Measurements from ENCODE around the gene HYI.
"Not testable (repeated sequence)": the region's sequence is repeated elsewhere in the genome, so short reads cannot be mapped to it uniquely, and the experiment has no call there.

HYI gene

GRCh38 chr1:43464681-43465504, 11.2 kb upstream of the HYI start:
- DNase-seq (ENCODE audit: low read depth in 3 of 3), result no peak

DNA sequence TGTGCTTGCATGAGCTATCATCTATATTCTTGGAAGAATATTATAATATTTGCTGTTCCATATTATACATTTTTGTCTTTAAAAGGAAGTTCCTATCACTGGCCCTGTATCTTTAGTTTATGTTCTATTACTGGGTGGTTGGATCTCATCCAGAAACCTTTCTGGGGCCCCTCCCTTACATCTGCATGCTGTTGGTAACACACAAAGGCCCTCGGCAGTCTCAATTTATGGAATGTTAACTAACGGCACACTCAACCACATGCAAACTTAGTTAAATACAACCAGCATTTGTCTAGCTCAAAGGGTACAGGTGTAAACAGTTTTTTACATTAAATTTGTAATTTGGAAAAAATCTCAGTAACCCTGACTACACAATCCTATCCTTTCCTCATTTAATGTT, 9.7 kb upstream of the HYI start:
- no peak for DNase-seq (ENCODE audit: low read depth in 3 of 3)

GRCh38 chr1:43460988-43461693, 7.4 kb upstream of the HYI start:
- DNase-seq (ENCODE audit: low read depth in 3 of 3), result no peak

DNA sequence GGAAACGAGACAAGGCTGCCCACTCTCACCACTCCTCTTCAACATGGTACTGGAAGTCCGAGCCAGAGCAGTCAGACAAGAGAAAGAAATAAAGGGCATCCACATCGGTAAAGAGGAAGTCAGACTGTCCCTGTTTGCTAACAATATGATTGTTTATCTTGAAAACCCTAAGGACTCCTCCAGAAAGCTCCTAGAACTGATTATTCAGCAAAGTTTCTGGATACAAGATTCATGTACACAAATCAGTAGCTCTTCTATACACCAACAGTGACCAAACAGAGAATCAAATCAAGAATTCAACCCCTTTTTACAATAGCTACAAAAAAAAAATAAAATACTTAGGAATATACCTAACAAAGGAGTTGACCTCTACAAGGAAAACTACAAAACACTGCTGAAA, 4.6 kb upstream of the HYI start:
- DNase-seq (ENCODE audit: low read depth in 3 of 3), result not testable (repeated sequence)

DNA sequence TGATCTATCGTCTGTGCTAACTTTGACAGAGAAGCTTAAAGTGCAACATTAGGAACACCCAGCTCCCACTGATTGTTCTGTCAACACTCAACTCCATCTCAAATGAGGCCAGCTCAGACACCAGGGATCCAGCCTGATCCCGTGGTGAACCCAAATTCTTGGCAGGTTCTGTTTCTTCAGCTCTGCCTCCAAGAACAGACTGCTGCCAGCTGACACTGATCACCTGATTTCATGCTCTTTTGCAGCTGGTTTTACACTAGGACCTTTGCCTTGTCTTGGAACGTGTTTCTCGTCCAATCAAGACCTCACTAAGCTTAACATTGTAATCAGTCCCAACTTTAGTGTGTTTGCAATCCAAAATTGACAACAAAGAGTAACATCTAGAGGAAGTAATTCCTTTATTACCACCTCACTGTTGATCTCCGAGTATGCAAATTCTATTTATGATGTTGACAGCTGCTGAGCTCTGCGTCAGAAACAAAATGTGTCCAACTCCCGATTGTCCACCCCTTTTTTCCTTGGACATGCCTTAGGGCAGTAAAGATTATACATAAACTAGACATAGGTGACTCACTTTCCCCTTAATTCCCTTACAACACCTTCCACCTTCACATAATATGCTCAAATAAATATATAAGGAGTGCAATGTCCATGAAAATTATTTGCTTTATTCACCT, 1.6 kb upstream of the HYI start:
- no peak for DNase-seq (ENCODE audit: low read depth in 3 of 3)

GRCh38 chr1:43454270-43455011, 710 bp upstream of the HYI start:
- DNase-seq (ENCODE audit: low read depth in 3 of 3), result peak in 1 of 3 experiments; percentile 26

- DNase-seq (ENCODE audit: low read depth in 3 of 3), result no peak
Measured at GRCh38 chr1:43452789-43453441, 816 bp downstream of the HYI start.

DNA sequence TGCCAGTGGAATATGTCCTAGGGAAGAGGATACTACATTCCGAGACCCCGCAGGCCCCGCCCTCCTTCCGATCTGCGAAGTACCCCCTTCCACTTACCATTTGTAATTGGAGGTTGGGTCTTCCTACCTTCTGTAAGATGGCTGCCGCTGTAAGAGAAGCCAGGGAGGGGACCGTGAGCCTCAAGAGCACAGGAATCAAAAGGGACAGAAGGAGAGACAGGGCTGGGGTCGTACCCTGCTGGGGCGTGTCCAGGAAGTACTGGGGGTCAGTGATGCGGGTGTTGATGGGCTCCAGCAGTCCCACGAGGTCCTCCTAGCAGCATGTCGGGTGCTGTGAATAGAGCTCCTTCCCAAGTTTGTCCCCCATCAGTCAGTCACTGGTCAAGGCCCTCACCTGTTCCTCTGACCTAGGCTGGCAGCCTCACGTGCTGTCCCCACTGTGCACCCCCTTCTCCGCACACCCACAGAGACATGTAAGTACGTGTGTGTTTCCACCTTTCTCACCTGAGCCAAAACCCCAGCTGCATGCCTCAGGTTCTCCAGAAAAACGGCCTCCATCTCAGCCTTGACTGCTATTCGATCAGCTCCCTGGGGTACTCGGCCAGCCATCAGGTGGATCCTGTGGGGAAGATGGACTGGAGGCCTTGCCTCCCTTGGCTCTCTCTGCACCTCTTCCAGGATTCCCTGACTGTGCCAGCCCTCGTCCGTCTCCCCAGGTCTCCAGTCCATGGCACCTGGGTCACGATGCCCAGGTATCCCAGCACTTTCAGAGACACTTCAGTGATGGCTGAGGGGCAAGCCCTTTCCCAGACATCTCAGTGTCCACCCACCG, 1.8 kb downstream of the HYI start:
- no peak for DNase-seq (ENCODE audit: low read depth in 3 of 3)

- DNase-seq (ENCODE audit: low read depth in 3 of 3), result no peak
Measured at GRCh38 chr1:43451157-43451591, 2.6 kb downstream of the HYI start.

GRCh38 chr1:43450251-43450941, 3.3 kb downstream of the HYI start:
- DNase-seq (ENCODE audit: low read depth in 3 of 3), result no peak

DNA sequence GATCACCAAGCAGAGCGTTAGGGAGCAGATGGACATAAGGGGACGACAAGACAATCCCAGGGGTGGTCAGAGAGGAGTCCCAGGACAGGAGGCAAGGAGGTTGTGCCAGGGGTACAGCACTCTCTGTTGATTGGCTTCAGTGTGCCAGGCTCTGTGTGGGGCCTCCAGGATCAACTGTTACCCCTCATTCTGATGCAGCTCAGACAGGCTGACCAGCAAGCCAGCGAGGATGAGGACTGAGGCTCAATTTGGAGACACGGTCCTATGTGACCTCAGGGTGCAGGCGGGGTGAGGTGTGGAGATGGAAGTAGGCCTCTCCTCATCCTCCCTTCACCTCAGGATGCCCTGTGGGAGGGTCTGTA, 4.0 kb downstream of the HYI start:
- DNase-seq (ENCODE audit: low read depth in 3 of 3), result no peak

GRCh38 chr1:43448955-43449707, 4.6 kb downstream of the HYI start:
- no peak for DNase-seq (ENCODE audit: low read depth in 3 of 3)

DNA sequence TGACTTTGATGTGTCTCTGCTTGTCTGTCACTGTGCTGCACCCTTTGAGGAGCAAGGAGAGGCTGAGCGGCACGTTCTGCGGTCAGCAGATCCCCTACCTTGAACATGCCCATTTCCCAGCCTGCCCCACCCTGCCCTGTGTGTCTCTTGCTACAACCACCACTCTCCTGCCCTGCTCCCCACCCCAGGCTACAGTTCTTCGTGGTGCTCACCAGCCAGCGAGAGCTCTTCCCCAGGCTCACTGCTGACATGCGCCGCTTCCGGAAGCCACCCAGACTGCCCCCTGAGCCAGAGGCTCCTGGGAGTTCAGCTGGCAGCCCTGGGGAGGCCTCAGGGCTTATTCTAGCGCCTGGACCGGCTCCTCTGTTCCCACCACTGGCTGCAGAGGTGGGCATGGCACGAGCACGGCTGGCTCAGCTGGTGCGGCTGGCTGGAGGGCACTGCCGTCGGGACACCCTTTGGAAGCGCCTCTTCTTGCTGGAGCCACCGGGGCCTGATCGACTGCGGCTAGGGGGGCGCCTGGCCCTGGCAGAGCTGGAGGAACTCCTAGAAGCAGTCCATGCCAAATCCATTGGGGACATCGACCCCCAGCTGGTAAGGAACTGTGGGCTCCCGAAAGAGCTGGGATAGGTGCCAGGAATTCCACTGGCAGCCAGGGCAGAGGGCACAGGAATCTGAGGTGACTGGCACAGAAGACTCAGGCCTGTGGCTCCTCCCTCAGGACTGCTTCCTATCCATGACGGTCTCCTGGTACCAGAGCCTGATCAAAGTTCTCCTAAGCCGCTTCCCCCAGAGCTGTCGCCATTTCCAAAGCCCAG, 5.6 kb downstream of the HYI start:
- DNase-seq (ENCODE audit: low read depth in 3 of 3), result no peak

DNA sequence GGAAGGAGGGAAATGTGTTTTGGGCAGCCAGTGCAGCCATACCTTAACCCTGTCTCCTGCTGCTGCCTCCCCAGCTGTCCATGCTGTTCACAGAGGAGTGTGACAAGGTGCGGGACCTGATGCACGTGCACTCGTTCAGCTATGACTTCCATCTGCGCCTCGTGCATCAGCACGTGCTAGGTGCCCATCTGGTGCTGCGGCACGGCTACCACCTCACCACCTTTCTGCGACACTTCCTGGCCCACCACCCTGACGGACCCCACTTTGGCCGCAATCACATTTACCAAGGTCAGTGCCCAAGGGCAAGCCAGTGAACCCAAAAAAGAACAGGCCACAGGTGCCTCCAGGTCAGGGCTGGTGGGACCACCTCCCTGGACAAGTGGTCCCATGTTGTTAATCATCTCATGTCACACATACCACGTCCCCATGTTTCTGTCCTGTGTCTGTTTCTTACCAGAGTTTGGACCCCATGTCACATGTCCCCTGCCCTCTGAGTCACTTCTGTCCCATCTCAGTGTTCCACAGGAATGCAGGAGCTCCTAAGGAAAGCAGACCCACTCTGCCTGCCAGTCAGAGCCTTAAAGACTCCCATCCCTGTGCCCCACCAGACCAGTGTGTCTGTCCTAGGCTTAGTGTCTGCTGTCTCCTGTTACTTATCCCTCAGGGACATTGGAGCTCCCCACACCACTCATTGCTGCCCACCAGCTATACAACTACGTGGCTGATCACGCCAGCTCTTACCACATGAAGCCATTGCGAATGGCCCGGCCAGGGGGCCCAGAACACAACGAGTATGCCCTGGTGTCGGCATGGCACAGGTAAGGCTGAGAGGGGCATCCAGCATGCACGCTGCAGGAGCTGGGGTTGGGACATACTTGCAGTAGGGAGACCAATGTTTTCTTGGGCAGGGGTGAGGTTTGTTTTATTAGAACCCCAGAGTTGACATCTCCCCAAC, 6.6 kb downstream of the HYI start:
- no peak for DNase-seq (ENCODE audit: low read depth in 3 of 3)

DNA sequence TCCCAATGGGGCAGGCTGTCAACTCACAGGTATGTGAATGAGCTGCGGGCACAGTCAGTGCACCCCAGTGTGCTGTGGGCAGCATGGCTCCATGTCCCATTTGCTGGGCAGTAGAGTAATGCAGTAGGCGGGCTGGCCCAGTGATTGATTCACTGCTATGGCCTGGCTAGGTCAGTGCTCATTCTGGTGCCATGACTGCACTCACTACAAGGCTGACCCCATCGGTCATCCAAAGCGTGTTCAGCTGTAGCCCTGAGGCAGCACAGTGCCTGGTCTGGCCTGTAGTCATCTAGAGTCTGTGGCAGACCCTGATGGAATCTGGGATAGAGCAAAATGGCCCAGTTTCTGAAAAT, 7.4 kb downstream of the HYI start:
- DNase-seq (ENCODE audit: low read depth in 3 of 3), result no peak

DNA sequence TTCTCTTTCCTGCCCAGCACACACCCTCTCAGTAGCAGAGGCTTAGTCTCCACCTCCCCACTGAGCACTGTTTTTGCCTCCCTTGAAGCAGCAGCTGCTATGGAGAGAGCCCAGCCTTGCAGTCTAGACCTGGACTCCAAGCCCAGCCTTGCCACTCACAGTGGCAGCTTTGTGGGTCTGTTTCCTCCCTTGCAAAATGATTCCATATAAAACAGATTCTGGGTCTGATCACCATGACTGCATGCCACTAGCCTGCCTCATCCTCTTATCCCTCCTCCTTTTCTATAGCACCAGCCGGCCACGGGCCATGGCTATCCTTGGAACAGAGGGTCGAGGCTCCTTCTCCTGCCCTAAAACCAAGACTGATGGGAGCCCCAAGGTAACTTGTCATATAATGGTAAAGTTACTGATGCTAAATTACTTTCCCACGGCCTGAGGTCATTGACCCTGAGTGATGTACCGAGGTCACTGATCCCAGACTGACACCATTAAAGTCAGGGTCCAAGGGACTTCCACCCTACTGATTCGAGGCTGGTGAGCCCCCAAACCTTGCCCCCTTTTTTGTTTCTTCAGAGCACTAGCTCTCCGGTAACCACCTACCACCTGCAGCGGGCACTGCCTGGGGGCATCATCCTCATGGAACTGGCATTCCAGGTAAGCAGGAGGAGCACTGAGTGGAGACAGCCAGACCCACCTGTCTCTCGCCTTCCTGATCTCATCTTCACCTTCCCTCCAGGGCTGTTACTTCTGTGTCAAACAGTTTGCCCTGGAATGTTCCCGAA, 7.9 kb downstream of the HYI start:
- no peak for DNase-seq (ENCODE audit: low read depth in 3 of 3)

DNA sequence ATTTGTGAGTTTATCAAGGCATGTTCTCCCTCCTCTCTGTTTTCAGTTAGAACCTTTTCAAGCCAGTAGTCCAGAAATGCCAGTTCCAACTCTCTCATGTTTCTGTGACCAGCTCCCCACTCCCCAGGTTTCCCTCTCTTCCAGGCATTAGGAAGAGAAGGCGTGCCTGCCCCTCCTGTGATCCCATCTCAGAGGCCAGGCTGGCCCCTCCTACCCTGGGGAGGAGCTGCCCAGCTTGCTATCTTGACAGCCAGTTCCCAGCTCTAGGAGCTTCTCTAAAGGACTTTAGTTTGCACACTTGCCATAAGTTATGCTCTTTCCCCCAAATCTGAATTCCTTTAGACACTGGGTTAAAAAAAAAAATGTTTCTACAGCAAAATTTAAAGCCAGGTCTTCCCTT, 8.9 kb downstream of the HYI start:
- no peak for DNase-seq (ENCODE audit: low read depth in 3 of 3)
